Medulla oblongata (tissue), 1 donor: Measurements from ENCODE around the gene RUNX1.

ENCODE experiments used
- DNase-seq: peaks from one replicate; pipeline ENCODE4 v3.0.0-alpha.2; 2015; ENCODE audit errors: extremely low spot score

The RUNX1 gene

GRCh38 chr21:34825101-34825500 is 224.0 kb downstream of the RUNX1 start:
- DNase-seq, result no peak

GRCh38 chr21:34824314-34824713 is 224.8 kb downstream of the RUNX1 start:
- DNase-seq, result no peak

GRCh38 chr21:34822942-34823341 is 226.2 kb downstream of the RUNX1 start:
- no peak for DNase-seq

- no peak for DNase-seq
Observed at GRCh38 chr21:34822168-34822567, 226.9 kb downstream of the RUNX1 start.

GRCh38 chr21:34821717-34822116 is 227.4 kb downstream of the RUNX1 start:
- no peak for DNase-seq

GRCh38 chr21:34820051-34820450 is 229.1 kb downstream of the RUNX1 start:
- DNase-seq, result no peak

GRCh38 chr21:34819357-34819999 is 229.6 kb downstream of the RUNX1 start:
- DNase-seq, result no peak

GRCh38 chr21:34818662-34819158 is 230.4 kb downstream of the RUNX1 start:
- no peak for DNase-seq

- DNase-seq, result no peak
Observed at GRCh38 chr21:34817821-34818661, 231.1 kb downstream of the RUNX1 start.

- DNase-seq, result no peak
Observed at GRCh38 chr21:34815831-34816705, 233.0 kb downstream of the RUNX1 start.

- no peak for DNase-seq
Observed at GRCh38 chr21:34814529-34814951, 234.6 kb downstream of the RUNX1 start.

GRCh38 chr21:34813266-34813894 is 235.7 kb downstream of the RUNX1 start:
- DNase-seq, result no peak

- DNase-seq, result no peak
Observed at GRCh38 chr21:34812504-34813265, 236.4 kb downstream of the RUNX1 start.

GRCh38 chr21:34811368-34811767 is 237.7 kb downstream of the RUNX1 start:
- no peak for DNase-seq

GRCh38 chr21:34810786-34811185 is 238.3 kb downstream of the RUNX1 start:
- DNase-seq, result no peak

- no peak for DNase-seq
Observed at GRCh38 chr21:34809822-34810221, 239.3 kb downstream of the RUNX1 start.

GRCh38 chr21:34808569-34809204 is 240.4 kb downstream of the RUNX1 start:
- DNase-seq, result no peak

- DNase-seq, result no peak
Observed at GRCh38 chr21:34807881-34808568, 241.1 kb downstream of the RUNX1 start.

GRCh38 chr21:34807146-34807880 is 241.8 kb downstream of the RUNX1 start:
- DNase-seq, result no peak
